Astrocyte of the spinal cord (primary cell): ENCODE measurements around the gene IFFO2.

Source experiments
- DNase-seq: peaks from one replicate; pipeline ENCODE4 v3.0.0; 2011; ENCODE audit warnings: low read depth, low spot score
- H3K4me3 ChIP-seq: 2 replicates; pipeline ENCODE4 v1.5.1; 2011; ENCODE audit warnings: low read depth, mild to moderate bottlenecking, low read length, moderate library complexity
- in situ Hi-C: cut with HindIII; loops from 2 replicates; pipeline ENCODE4 v1.10.0; 2017; ENCODE audit warnings: low sequenced_read_pairs
- TF ChIP-seq, protein P1 (sequence below): IDR thresholded peaks from 2 replicates; pipeline ENCODE4 v1.5.1; 2012; ENCODE audit warnings: low read depth, mild to moderate bottlenecking, low read length, inconsistent platforms

The IFFO2 gene

DNA sequence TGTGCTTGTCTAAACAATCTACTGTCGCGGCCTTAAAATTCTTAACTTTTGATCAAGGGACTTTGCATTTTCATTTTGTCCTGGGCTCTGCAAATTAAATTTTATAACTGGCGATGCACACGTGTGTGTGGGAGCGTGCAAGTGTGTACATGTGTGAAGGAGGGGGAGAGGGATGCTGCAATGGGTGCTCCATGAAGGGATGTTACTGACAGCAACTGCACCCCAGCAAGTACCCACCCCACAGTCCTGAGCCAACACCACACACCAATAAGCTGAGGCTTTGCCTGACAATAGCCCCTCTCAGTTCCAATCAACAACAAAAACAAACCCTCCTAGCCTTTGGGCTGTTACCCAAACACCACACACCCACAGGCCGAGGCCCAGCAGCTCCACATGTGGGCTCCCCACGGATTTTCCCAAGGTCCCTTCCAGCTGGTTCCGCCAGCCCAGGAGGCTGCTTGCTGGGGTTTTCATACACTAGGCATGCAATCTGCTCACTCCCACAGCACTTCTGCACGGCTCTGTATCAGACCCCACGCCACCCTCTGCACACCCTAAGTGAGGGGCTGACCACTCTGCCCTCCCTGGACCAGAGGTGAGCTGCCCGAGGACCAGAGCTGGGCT is 32.8 kb upstream of the IFFO2 start:
- TF ChIP-seq, protein P1, sequence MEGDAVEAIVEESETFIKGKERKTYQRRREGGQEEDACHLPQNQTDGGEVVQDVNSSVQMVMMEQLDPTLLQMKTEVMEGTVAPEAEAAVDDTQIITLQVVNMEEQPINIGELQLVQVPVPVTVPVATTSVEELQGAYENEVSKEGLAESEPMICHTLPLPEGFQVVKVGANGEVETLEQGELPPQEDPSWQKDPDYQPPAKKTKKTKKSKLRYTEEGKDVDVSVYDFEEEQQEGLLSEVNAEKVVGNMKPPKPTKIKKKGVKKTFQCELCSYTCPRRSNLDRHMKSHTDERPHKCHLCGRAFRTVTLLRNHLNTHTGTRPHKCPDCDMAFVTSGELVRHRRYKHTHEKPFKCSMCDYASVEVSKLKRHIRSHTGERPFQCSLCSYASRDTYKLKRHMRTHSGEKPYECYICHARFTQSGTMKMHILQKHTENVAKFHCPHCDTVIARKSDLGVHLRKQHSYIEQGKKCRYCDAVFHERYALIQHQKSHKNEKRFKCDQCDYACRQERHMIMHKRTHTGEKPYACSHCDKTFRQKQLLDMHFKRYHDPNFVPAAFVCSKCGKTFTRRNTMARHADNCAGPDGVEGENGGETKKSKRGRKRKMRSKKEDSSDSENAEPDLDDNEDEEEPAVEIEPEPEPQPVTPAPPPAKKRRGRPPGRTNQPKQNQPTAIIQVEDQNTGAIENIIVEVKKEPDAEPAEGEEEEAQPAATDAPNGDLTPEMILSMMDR: no peak
- no peak overlapping the region for H3K4me3 ChIP-seq
- DNase-seq: no peak
- in situ Hi-C loops: no loop called here

DNA sequence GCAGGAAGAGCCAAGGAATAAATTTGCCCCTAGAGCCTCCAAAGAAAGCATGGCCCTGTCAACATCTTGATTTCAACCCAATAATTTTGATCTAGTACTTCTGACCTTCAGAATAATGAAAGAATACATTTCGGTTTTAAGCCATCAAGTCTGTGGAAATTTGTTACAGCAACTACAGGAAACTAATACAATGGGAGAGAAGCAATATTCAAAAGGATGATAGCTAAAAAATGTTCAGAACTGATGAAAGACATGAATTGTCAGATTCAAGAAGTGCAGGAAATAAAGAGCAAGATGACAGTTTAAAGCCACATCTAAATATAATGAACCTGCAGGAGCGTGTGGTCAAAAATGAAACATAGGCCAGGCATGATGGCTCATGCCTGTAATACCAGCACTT is 24.8 kb upstream of the IFFO2 start:
- no peak overlapping the region for H3K4me3 ChIP-seq
- in situ Hi-C loops: no loop called here
- DNase-seq: no peak
- TF ChIP-seq, protein P1: no peak

DNA sequence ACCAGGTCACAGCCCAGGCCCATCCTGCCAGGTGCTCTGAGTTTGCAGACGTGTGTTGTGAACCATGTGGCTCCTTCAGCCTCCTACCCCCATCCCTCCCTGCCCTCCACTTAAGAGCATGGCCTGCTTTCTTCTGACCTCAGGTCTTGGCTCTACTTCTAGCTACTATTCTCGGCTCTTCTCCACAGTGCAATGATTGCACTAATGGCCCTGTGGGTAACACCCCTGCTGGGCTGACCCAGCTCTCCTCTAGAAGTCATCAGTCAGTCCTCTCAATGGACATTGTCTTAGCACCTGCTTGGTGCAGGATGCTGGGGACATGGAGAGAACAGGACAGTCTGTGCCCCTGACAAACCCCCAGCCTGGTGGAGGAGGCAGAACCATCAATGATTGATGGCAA is 22.2 kb upstream of the IFFO2 start:
- H3K4me3 ChIP-seq: no peak overlapping the region
- TF ChIP-seq, protein P1: no peak
- DNase-seq: no peak
- in situ Hi-C loops: no loop called here

DNA sequence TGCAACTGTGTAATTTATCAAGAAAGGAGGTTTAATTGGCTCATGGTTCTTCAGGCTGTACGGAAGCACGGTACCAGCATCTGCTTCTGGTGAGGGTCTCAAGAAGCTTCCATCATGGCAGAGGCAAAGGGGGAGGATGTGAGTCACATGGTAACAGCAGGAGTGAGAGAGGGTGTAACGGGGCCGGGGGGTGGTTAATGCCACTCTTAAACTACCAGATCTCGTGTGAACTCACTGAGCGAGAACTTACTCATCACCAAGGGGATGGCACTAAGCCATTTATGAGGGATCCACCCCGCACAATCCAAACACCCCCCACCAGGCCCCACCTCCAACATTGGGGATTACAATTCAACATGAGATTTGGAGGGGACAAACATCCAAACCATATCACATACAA is 21.0 kb upstream of the IFFO2 start:
- H3K4me3 ChIP-seq: no peak overlapping the region
- DNase-seq: no peak
- TF ChIP-seq, protein P1: no peak
- in situ Hi-C loops: no loop called here

DNA sequence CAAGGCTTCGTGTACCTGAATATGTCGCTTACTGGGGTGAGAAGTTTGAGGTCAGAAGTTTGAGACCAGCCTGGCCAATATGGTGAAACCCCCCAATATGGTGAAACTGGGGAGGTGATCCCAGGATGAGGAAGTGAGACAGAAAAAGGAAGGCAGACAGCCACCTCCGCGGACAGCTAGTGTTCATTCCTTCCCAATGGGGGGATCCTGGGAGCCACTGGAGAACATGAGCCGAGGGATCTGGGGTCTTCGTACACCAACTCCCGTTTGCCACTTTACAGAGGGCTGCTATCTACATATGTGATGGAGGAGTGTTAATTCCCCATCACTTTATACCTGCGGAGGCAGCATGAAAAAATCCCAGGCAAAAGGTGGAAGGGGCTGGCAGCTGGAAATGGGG is 19.6 kb upstream of the IFFO2 start:
- TF ChIP-seq, protein P1: no peak
- no peak overlapping the region for H3K4me3 ChIP-seq
- in situ Hi-C loops: no loop called here
- DNase-seq: no peak

DNA sequence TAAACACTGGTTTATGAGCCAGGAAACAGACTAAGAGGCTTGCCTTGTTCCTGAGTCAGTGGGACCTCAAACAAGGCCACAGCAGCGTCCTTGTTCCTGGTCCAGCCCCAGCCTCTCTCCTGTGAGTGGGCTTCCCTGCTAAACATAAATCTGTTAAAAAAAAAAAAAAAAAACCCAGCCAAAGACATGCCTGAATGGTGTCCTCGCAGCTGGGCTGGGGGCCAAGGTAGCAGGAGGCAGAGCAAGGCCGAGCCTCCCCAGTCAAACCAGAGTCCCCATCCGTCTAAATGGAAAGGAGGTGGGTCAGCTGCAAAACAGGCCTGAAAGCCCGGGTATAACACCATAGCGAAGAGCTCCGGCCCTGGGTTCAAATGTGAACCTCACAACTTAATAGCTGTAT is 18.1 kb upstream of the IFFO2 start:
- H3K4me3 ChIP-seq: no peak overlapping the region
- in situ Hi-C loops: no loop called here
- DNase-seq: no peak
- TF ChIP-seq, protein P1: no peak

DNA sequence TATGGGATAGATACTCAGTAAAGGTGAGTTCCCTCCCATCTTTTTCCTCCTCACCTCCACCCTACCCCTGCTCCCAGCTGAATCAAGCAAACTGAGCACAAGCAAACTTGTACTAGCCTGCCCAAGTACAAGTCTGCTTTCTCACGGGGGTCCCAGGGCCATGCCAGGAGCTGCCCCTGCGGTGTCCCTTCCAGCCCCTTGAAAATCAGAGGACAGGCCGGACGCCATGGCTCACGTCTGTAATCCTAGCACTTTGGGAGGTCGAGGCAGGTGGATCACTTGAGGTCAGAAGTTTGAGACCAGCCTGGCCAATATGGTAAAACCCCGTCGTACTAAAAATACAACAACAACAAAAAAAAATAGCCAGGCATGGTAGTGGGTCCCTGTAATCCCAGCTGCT is 17.5 kb upstream of the IFFO2 start:
- H3K4me3 ChIP-seq: no peak overlapping the region
- TF ChIP-seq, protein P1: no peak
- in situ Hi-C loops: no loop called here
- DNase-seq: no peak
